WI38 (cell line): ENCODE measurements around the gene SNX20.

Experiments
- H3K4me3 ChIP-seq: 2 replicates; pipeline ENCODE4 v1.5.1; 2011; ENCODE audit warnings: low read depth, mild to moderate bottlenecking, control low read depth, low read length
- TF ChIP-seq, protein P1 (sequence below): IDR thresholded peaks from 2 replicates; pipeline ENCODE4 v1.5.1; 2012; ENCODE audit warnings: low read depth, mild to moderate bottlenecking, control low read depth, low read length

The SNX20 gene

DNA sequence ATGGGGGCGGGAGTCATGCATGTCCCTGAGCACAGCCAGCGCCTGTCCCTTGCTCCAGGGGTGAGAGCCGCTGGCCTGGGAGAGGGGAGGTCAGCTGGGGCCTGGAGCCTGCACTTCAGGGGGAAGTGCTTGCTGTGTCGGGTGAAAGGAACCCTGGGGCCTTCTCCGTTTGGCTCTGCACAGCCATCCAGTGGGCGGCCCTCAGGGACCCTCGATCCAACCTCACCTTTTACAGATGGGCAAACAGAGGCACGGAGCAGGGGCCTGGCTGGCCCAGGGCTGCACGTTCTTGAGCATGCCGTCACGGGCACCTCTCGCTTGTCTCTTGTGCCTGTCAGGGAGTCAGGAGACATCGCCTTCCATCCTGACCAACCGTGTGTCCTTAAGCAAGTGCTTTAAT is 1.8 kb downstream of the SNX20 start:
- H3K4me3 ChIP-seq: no peak overlapping the region
- TF ChIP-seq, protein P1, sequence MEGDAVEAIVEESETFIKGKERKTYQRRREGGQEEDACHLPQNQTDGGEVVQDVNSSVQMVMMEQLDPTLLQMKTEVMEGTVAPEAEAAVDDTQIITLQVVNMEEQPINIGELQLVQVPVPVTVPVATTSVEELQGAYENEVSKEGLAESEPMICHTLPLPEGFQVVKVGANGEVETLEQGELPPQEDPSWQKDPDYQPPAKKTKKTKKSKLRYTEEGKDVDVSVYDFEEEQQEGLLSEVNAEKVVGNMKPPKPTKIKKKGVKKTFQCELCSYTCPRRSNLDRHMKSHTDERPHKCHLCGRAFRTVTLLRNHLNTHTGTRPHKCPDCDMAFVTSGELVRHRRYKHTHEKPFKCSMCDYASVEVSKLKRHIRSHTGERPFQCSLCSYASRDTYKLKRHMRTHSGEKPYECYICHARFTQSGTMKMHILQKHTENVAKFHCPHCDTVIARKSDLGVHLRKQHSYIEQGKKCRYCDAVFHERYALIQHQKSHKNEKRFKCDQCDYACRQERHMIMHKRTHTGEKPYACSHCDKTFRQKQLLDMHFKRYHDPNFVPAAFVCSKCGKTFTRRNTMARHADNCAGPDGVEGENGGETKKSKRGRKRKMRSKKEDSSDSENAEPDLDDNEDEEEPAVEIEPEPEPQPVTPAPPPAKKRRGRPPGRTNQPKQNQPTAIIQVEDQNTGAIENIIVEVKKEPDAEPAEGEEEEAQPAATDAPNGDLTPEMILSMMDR: no peak

DNA sequence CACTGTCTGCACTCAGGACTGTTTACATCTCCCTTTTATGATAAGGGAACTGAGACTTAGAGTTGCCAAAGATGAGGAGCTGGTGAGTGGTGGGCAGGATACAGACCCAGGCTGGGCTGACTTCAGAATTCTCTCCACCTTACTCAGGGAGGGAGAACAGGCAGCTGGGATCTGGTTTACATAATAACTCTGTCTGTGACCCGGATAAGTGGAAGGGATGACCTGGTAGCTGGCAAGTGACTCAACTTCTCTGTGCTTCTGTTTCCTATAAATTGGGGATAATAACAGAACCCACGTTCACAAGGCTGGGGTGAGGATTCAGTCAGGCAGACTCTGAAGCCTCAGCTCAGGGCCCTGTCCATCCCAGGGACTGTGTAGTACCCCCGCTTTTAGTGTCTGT is 2.6 kb downstream of the SNX20 start:
- H3K4me3 ChIP-seq: no peak overlapping the region
- TF ChIP-seq, protein P1: no peak

DNA sequence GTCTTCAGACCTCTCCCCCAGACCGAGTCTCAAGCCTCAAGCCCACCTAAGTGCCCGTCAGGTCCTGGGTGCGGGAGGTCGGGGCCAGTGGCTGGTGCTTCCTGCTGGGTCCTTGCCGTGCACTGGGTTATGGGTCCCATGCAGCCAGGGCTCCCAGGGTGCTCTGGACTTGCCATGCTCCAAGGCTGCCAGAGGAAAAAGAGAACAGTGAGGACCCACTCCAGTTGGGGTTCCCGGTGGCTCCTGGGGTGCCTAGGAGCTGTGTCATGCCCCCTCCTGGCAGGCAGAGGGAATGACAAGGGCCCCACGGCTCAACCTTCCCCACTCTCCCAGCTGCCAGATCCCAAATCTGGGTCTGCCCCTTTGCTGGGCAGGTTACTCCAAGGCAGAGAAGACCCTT is 3.8 kb downstream of the SNX20 start:
- TF ChIP-seq, protein P1: peak; percentile 32; the same call in 1 of the 2 replicates

GRCh38 chr16:50676684-50677225 is 4.4 kb downstream of the SNX20 start:
- TF ChIP-seq, protein P1: no peak
- H3K4me3 ChIP-seq: no peak overlapping the region

More for the DNA sequence above, 3.8 kb downstream of the SNX20 start:
- H3K4me3 ChIP-seq: no peak overlapping the region

- TF ChIP-seq, protein P1: no peak
- H3K4me3 ChIP-seq: no peak overlapping the region
These were observed 5.2 kb downstream of the SNX20 start for GRCh38 chr16:50675686-50676610.

GRCh38 chr16:50674831-50675230 is 6.3 kb downstream of the SNX20 start:
- TF ChIP-seq, protein P1: no peak

More at GRCh38 chr16:50674831-50675230, 6.3 kb downstream of the SNX20 start:
- H3K4me3 ChIP-seq: no peak overlapping the region
